H54 (cell line): ENCODE data around the gene FAM13A.
"Not testable (repeated sequence)": the region's sequence is repeated elsewhere in the genome, so short reads cannot be mapped to it uniquely, and the experiment has no call there.

ENCODE experiments used
- DNase-seq: peaks from one replicate; pipeline ENCODE4 v3.0.0; 2011; ENCODE audit warnings: low spot score, mixed read lengths; ENCODE audit not compliant: insufficient read length
- FAIRE-seq: peaks from 3 replicates; lab custom pipeline; 2011; peaks lifted over from hg19 to GRCh38; lab: Jason Lieb, UNC
- POLR2A ChIP-seq: IDR thresholded peaks from 2 replicates; pipeline ENCODE4 v1.6.1; 2011; ENCODE audit warnings: low read depth, mild to moderate bottlenecking, low read length

Gene FAM13A

DNA sequence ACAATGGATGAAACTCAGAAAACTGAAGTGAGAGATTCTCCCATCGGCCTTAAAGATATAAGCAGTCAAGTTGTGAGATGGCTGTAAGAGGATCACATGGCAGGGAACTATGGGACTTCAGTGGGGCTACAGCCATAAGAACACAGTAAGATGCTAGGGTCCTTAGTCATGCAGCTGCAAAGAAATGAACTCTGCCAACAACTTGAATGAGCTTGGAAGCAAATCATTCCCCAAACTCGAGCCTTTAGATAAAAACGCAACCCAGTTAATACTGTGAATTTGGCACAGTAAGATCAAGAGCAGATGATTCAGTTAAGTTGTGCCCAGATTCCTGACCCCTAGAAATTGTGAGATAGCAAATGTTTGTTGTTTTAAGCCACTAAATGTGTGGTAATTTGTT, 117.3 kb downstream of the FAM13A start:
- no peak for TF ChIP-seq POLR2A
- DNase-seq (no peak), FAIRE-seq (no peak)

DNA sequence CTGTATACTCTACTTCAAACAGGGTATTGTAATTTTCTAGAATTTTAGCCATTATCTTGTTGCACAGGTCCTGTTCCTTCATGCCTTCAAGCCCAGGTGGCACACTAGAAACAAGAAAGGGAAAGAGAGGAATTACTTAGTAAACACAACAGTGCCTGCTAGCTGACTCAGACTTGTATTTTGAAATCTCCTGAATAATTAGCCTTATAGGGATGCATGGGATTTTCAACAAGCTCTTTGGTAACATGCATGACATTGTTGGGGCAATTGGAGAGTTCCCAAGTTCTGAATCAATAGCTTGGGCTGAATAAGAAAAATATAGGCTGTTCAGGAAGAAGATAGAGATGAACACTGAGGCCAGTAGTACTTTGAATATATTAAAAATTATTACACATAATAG, 118.8 kb downstream of the FAM13A start:
- no peak for TF ChIP-seq POLR2A
- DNase-seq (no peak), FAIRE-seq (no peak)

DNA sequence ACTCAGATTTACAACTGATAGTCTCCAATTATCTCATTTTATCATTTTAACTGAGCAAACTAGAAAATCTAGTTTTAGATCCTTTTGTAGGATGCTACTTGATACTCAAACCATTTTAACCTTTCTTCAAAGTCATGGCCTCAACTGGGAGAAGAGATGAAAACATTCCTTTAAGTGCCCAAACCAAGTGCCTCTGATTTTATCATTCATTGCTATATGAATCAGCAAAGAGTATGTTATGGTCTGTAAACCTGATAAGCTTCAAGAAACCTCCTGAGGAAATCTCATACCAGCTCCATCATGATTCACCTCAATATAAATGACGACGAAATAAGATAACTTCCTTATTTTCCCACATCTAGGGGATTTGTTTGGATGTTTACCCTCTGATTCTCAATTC, 119.9 kb downstream of the FAM13A start:
- FAIRE-seq (no peak), DNase-seq (no peak)
- TF ChIP-seq POLR2A = no peak

DNA sequence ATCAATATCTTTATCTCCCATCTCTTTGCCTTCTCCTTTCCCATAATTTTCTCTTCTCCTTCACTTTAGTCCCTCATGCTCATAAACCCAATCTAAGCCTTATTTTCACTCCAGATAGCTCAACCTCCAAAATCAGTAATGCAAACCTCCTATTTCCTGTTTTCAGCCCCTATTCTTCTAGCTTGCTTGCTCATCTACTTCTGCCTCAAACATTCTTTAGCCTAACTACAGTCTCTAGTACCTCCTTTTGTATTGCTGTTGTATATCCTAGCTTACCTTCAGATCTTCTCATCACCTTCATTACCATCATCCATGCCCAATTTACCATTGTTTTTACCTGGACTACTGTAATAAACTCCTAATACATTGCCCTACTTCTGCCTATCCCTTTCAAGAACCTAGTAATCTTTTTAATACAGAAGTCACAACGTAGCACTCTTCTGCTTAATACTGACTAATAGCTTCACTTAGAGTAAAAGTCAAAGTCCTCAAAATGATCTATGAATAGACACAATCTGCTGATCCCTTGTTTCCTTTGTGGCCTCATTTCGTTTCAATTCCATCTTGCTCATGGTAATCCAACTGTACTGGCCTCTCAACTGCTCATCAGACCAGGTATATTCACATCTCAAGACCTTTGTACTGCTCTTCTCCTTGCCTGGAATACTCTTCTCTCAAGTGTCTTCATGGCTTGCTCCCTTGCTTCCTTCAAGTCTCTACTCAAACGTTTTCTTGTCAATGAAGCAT, 123.4 kb downstream of the FAM13A start:
- no peak for DNase-seq
- no peak for TF ChIP-seq POLR2A
- FAIRE-seq = no peak

DNA sequence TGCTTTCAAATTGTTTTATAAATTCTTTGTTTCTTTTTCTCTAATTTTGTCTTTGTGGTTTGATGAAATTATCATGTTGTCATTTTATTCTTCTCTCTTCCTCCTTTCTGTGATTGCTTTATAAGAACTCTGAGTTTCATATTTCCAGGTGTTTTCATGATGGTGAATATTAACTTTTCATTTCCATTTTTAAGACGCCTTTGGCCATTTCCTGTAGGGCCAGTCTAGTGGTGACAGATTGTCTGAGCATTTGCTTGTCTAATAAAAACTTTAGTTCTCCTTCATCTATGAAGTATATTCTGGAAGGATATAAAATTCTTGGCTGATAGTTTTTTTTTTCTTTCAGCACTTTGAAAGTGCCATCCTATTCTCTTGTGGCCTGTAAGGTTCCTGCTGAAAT, 128.1 kb downstream of the FAM13A start:
- no peak for FAIRE-seq
- no peak for DNase-seq
- no peak for TF ChIP-seq POLR2A

DNA sequence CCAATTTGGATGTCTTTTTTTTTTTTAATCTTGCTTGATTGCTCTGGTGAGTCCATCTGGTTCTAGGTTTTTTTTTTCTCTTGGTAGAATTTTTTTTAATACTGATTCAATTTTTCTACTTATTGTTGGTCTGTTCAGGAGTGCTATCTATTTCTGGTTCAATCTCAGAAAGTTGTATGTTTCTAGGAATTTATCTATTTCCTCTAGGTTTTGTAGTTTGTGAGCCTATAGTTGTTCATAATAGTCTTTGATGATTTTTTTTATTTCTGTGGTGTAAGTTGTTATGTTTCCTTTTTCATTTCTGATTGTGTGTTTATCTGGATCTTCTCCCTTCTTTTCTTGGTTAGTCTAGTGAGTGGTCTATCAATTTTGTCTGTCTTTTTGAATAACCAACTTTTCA, 129.6 kb downstream of the FAM13A start:
- TF ChIP-seq POLR2A = no peak
- FAIRE-seq (no peak), DNase-seq (no peak)

DNA sequence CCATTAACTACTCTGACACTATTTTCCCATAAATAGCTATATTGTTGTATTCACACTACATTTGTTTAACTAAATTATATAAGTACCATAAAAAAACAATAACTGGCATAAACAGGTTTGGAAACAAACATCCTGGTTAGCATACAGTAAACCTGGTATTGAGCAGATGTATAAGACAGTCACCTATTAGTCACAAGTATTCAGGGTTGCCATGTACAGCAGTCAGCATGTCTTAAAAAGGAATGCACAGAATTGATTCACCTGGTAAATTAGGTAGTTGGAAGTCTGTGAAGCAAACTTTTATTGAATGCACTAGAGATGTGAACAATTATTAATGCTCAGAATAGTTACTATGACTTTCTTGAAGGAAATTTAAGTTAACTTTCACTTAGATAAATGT, 137.9 kb downstream of the FAM13A start:
- DNase-seq = no peak
- FAIRE-seq = no peak
- TF ChIP-seq POLR2A = no peak

DNA sequence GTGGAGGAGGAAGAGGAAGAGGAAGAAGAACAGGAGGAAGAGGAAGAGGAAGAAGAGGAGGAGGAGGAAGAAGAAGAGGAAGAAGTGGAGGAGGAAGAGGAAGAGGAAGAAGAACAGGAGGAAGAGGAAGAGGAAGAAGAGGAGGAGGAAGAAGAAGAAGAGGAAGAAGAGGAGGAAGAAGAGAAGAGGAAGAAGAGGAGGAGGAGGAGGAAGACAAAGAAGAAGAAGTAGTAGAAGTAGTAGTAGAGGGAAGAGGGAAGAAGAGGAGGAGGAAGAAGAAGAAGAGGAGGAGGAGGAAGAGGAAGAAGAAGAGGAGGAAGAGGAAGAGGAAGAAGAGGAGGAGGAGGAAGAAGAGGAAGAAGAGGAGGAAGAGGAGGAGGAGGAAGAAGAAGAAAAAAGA, 143.8 kb downstream of the FAM13A start:
- FAIRE-seq, DNase-seq: not testable (repeated sequence)

DNA sequence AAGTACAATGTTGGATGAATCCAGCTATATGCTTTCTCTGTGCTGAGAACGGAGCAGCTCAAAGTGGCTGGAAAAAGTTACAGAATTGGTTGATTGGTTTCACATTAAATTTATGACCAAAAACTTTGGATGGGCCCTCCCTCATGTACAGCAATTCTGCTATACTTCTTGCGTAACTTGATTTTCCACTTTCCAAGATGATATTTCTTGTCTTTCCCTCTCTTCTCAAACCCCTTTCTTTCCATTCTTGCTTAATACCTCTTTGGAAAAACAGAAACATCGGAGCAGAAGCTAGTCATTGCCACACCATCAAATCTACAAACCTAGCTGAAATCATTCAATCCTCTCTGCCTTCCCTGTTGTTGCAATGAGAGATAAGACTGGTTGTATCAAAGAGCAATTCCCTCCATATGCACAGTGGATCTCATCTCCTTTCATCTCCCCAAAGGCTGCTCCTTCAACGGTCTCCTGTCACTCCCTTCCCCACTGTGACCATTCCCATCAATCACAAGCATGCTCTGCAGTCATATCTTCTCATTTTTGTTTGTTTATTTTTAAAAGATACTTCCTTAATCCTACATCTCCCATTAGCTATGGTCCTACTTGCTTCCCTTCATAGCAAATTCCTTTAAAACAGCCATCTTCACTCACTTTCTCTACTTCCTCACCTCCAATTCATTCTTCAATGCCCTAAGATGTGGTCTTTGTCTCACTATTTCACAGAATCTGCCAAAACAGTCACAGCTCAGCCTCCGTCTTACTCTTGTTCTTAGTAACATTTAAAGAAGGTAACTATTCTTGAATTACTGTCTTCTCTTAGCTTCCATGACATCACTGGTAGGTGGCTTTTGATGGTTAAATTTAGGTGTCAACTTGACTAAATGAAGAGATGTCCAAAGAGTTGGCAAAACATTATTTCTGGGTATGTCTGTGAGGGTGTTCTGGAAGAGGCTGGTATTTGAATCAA, 145.5 kb downstream of the FAM13A start:
- no peak for DNase-seq
- no peak for FAIRE-seq
- no peak for TF ChIP-seq POLR2A

DNA sequence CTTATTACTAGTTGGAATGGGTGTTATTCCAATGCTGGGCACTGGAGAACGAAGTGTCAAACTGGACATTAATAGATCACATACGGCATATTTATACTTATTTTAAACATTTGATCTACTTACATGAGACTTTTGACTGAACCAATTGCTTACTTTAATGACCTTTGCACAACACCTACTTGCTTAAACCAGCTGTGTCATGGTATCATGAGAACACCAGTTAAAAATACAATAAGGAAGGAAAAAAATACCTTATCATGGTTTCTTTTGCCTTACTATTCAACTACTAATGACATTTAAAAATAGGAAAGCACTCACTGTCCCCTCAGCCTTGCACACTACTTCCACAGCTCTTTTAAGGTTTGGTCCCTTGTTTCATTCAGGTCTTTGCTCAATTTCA, 146.9 kb downstream of the FAM13A start:
- no peak for TF ChIP-seq POLR2A
- DNase-seq = no peak
- FAIRE-seq = no peak

DNA sequence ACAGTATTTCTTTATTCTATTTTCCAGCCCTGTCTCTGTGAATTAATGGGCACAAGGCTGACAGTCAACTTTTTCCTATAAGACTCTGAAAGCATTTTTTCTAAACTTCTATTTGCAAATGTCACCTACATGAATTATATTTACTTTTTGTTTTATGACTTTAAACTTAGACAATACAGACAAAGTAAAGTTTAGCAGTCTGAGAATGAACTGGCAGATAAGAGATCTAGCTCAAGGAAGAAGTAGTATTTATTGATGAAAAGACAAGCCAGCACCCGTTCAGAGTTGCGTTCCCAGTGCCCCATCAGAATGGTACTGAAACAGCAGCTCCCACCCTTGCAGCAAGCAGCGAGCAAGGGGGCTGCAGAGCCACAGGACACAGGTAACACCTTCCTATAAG, 148.5 kb downstream of the FAM13A start:
- DNase-seq = no peak
- no peak for FAIRE-seq
- no peak for TF ChIP-seq POLR2A

DNA sequence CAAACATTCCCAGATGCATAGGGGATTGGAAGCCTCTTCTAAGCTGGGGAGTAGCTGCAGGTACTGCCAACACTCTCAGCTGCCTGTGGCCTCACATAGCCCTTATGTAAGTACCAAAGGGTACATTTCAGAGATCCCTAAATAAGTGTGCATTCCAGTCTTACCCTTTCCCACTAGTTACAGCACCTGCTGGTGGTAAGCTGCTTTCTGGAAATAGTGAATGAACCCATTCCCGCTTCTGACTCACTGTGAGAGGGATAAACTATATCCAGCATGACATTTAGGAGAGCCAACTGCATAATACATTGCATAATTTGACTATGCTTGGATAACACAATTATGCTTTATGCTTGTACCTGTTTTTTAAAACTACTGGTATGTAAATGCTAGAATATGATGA, 149.0 kb downstream of the FAM13A start:
- FAIRE-seq (no peak), DNase-seq (no peak)
- TF ChIP-seq POLR2A = no peak

DNA sequence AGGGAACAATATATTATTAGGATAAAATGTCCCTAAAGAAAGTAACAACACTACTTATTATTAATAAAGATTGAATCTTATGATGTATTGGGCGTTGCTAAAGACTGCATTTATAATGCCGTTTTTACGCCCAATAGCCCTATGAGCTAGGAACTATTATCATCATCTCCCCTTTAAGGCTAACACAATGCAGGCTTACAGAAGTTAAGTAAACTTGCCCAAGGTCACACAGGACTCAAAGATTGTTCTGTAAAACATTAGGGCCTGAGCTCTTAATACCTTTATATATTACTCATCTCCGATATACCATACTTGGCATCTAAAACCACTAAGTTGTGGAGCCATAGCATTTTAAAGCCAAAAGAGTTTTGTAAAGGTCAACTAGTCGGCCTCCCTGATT, 149.5 kb downstream of the FAM13A start:
- no peak for TF ChIP-seq POLR2A
- FAIRE-seq (no peak), DNase-seq (no peak)

DNA sequence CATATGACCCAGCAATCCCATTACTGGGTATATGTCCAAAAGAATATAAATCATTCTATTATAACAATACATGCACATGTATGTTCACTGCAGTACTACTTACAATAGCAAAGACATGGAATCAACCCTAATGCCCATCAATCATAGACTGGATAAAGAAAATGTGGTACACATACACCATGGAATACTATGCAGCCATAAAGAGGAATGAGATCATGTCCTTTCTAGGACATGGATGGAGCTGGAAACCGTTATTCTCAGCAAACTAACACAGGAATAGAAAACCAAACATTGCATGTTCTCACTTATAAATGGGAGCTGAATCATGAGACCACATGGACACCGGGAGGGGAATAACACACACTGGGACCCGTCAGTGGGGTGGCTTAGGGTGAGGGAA, 152.7 kb downstream of the FAM13A start:
- FAIRE-seq, DNase-seq: not testable (repeated sequence)
